Measurements from ENCODE around the gene PTPRH. TPM values are rescaled to one million over a fixed set of nuclear protein-coding genes. Genes with fewer than 3 reads are reported as not detected.
"Not testable (repeated sequence)": the region's sequence is repeated elsewhere in the genome, so short reads cannot be mapped to it uniquely, and the experiment has no call there.

The PTPRH gene
- total and polyA plus RNA-seq, 3 donors from 2014 or later: 1.6 to 11.3 (median 6.0) TPM

GRCh38 chr19:55212447-55212846, 3.1 kb upstream of the PTPRH start:
- no peak overlapping the region for H3K4me3 ChIP-seq
- TF ChIP-seq CTCF (IDR thresholded peaks at IDR 0.05) (no peak), POLR2A (IDR thresholded peaks at IDR 0.05) (no peak)
- peaks cover 11% of the 10 kb centered on the region for H3K4me1 ChIP-seq
- intact Hi-C loops (cut with DNase I; ENCODE audit: low total_unique reads): no loop called here
- no peak overlapping the region for H3K27ac ChIP-seq
- WGBS, 2 donors: 83 to 89% methylated on average over 3 of the region's 3 CpGs
- H3K9me3 ChIP-seq: no peaks in the 10 kb centered on the region
- H3K36me3 ChIP-seq (ENCODE audit: low read depth, missing control alignments): no peaks in the 10 kb centered on the region
- DNase-seq: no peak
- no peaks in the 10 kb centered on the region for H3K27me3 ChIP-seq

GRCh38 chr19:55209693-55210472, 582 bp upstream of the PTPRH start:
- Histone ChIP-seq H3K27me3 (no peaks in the 10 kb centered on the region), H3K4me1 (peaks cover 5% of the 10 kb centered on the region), H3K9me3 (no peaks in the 10 kb centered on the region), H3K36me3 (ENCODE audit: low read depth, missing control alignments) (no peaks in the 10 kb centered on the region), H3K27ac (no peak overlapping the region), H3K4me3 (no peak overlapping the region)
- WGBS, 2 donors: 65 to 71% methylated on average over 16 to 17 of the region's 17 CpGs
- intact Hi-C loops (cut with DNase I; ENCODE audit: low total_unique reads): no loop called here
- DNase-seq: no peak
- no peak for TF ChIP-seq CTCF (IDR thresholded peaks at IDR 0.05)
- no peak for TF ChIP-seq POLR2A (IDR thresholded peaks at IDR 0.05)

- no peak overlapping the region for H3K4me3 ChIP-seq
- 23 to 48% methylated on average over 15 to 29 of the region's 29 CpGs for WGBS, 2 donors
These were observed 2.4 kb downstream of the PTPRH start for GRCh38 chr19:55206664-55207500.

GRCh38 chr19:55202199-55202598, 7.1 kb downstream of the PTPRH start:
- H3K4me3 ChIP-seq; H3K4me1 ChIP-seq; H3K36me3 ChIP-seq (ENCODE audit: low read depth, missing control alignments); intact Hi-C loops (cut with DNase I; ENCODE audit: low total_unique reads); DNase-seq; H3K27me3 ChIP-seq; H3K27ac ChIP-seq; H3K9me3 ChIP-seq: not testable (repeated sequence)
- 72 to 78% methylated on average over 10 of the region's 10 CpGs for WGBS, 2 donors

More at GRCh38 chr19:55206664-55207500, 2.4 kb downstream of the PTPRH start:
- Histone ChIP-seq H3K9me3 (no peaks in the 10 kb centered on the region), H3K36me3 (ENCODE audit: low read depth, missing control alignments) (no peaks in the 10 kb centered on the region), H3K27me3 (no peaks in the 10 kb centered on the region), H3K4me1 (peaks cover 5% of the 10 kb centered on the region), H3K27ac (no peak overlapping the region)
- peak; percentile 85 for DNase-seq
- intact Hi-C loops (cut with DNase I; ENCODE audit: low total_unique reads): no loop called here
- no peak for TF ChIP-seq POLR2A (IDR thresholded peaks at IDR 0.05)
- no peak for TF ChIP-seq CTCF (IDR thresholded peaks at IDR 0.05)

- no peak for TF ChIP-seq CTCF (IDR thresholded peaks at IDR 0.05)
- no peak for TF ChIP-seq POLR2A (IDR thresholded peaks at IDR 0.05)
- no peak overlapping the region for H3K27ac ChIP-seq
- no peaks in the 10 kb centered on the region for H3K27me3 ChIP-seq
- intact Hi-C loops (cut with DNase I; ENCODE audit: low total_unique reads): no loop called here
- H3K4me1 ChIP-seq: no peaks in the 10 kb centered on the region
- no peak overlapping the region for H3K4me3 ChIP-seq
- DNase-seq: no peak
- WGBS, 2 donors: 74 to 79% methylated on average over 5 of the region's 5 CpGs
- no peaks in the 10 kb centered on the region for H3K9me3 ChIP-seq
- H3K36me3 ChIP-seq (ENCODE audit: low read depth, missing control alignments): no peaks in the 10 kb centered on the region
These were observed 9.6 kb downstream of the PTPRH start for GRCh38 chr19:55199620-55200204.

All from testis (tissue), 3 donors.